Astrocyte (in vitro differentiated cells and primary cell): Measurements from ENCODE around the gene ANKDD1B. TPM values are rescaled to one million over a fixed set of nuclear protein-coding genes. Genes with fewer than 3 reads are reported as not detected.

Source experiments
- DNase-seq: peaks from one replicate; pipeline ENCODE4 v3.0.0-alpha.2; 2010; ENCODE audit warnings: low read depth
- FAIRE-seq: peaks from 2 replicates; lab custom pipeline; 2011; peaks lifted over from hg19 to GRCh38; lab: Jason Lieb, UNC
- H2AFZ ChIP-seq: 2 replicates; pipeline ENCODE4 v1.6.0; 2012; ENCODE audit warnings: low read depth, low read length, inconsistent platforms
- H3K27ac ChIP-seq: 2 replicates; pipeline ENCODE4 v1.5.1; 2011; ENCODE audit warnings: low read depth, low read length, inconsistent platforms
- H3K27me3 ChIP-seq: 2 replicates; pipeline ENCODE4 v1.6.0; 2011; ENCODE audit warnings: low read length, inconsistent platforms; ENCODE audit not compliant: insufficient read depth
- H3K36me3 ChIP-seq: 2 replicates; pipeline ENCODE4 v1.5.1; 2011; ENCODE audit warnings: low read length, inconsistent platforms; ENCODE audit not compliant: insufficient read depth
- H3K4me1 ChIP-seq: 2 replicates; pipeline ENCODE4 v1.5.1; 2011; ENCODE audit warnings: low read length, inconsistent platforms; ENCODE audit not compliant: insufficient read depth
- H3K4me2 ChIP-seq: 2 replicates; pipeline ENCODE4 v1.6.0; 2012; ENCODE audit warnings: low read length, inconsistent platforms
- H3K4me3 ChIP-seq: 2 replicates; pipeline ENCODE4 v1.5.1; 2011; ENCODE audit warnings: low read depth, mild to moderate bottlenecking, low read length, inconsistent platforms; ENCODE audit not compliant: insufficient read depth
- H3K79me2 ChIP-seq: 2 replicates; pipeline ENCODE4 v1.6.0; 2012; ENCODE audit warnings: mild to moderate bottlenecking, low read length, inconsistent platforms; ENCODE audit not compliant: insufficient read depth
- H3K9ac ChIP-seq: 2 replicates; pipeline ENCODE4 v1.6.0; 2012; ENCODE audit warnings: mild to moderate bottlenecking, low read length, inconsistent platforms
- H3K9me3 ChIP-seq: 2 replicates; pipeline ENCODE4 v1.5.1; 2012; ENCODE audit warnings: low read depth, mild to moderate bottlenecking, low read length, inconsistent platforms; ENCODE audit not compliant: insufficient read depth
- H4K20me1 ChIP-seq: 2 replicates; pipeline ENCODE4 v1.6.0; 2012; ENCODE audit warnings: low read length, inconsistent platforms; ENCODE audit not compliant: insufficient read depth
- H3K27ac Mint-ChIP-seq: one replicate; pipeline ENCODE4 v1.8.0; 2021; ENCODE audit warnings: mild to moderate bottlenecking, mixed read lengths; ENCODE audit not compliant: unreplicated experiment
- H3K27me3 Mint-ChIP-seq: one replicate; pipeline ENCODE4 v1.8.0; 2021; ENCODE audit warnings: low read depth, mixed read lengths; ENCODE audit not compliant: unreplicated experiment
- H3K36me3 Mint-ChIP-seq: one replicate; pipeline ENCODE4 v1.8.0; 2021; ENCODE audit warnings: low read depth, mixed read lengths; ENCODE audit not compliant: unreplicated experiment
- H3K4me1 Mint-ChIP-seq: one replicate; pipeline ENCODE4 v1.8.0; 2021; ENCODE audit warnings: low read depth, mixed read lengths; ENCODE audit not compliant: unreplicated experiment
- H3K4me3 Mint-ChIP-seq: one replicate; pipeline ENCODE4 v1.8.0; 2021; ENCODE audit warnings: mild to moderate bottlenecking, moderate library complexity, mixed read lengths; ENCODE audit not compliant: unreplicated experiment
- H3K9me3 Mint-ChIP-seq: one replicate; pipeline ENCODE4 v1.8.0; 2021; ENCODE audit warnings: mild to moderate bottlenecking, mixed read lengths; ENCODE audit not compliant: unreplicated experiment
- EZH2 ChIP-seq: IDR thresholded peaks from 2 replicates; pipeline ENCODE4 v1.6.1; 2012; ENCODE audit warnings: mild to moderate bottlenecking, low read length, inconsistent platforms; ENCODE audit not compliant: insufficient read depth
- total RNA-seq: library from RNA; stranded (reverse); gene quantifications from 2 replicates; pipeline ENCODE4 v1.2.1, GENCODE V29; 2021
- TF ChIP-seq, protein P1 (sequence below): IDR thresholded peaks from 2 replicates; pipeline ENCODE4 v1.5.1; 2011; ENCODE audit warnings: low read depth, mild to moderate bottlenecking, inconsistent platforms, low read length, moderate library complexity; ENCODE audit not compliant: insufficient read depth

ANKDD1B gene
- total RNA-seq, 1 donor from 2014 or later: 0.59 TPM

GRCh38 chr5:75720882-75721281 is 109.6 kb downstream of the ANKDD1B start:
- H3K36me3 ChIP-seq: no peaks in the 10 kb centered on the region
- H3K9ac ChIP-seq: no peak overlapping the region
- peaks cover 6% of the 10 kb centered on the region for H3K4me1 ChIP-seq
- no peak overlapping the region for H3K4me3 Mint-ChIP-seq
- TF ChIP-seq, protein P1, sequence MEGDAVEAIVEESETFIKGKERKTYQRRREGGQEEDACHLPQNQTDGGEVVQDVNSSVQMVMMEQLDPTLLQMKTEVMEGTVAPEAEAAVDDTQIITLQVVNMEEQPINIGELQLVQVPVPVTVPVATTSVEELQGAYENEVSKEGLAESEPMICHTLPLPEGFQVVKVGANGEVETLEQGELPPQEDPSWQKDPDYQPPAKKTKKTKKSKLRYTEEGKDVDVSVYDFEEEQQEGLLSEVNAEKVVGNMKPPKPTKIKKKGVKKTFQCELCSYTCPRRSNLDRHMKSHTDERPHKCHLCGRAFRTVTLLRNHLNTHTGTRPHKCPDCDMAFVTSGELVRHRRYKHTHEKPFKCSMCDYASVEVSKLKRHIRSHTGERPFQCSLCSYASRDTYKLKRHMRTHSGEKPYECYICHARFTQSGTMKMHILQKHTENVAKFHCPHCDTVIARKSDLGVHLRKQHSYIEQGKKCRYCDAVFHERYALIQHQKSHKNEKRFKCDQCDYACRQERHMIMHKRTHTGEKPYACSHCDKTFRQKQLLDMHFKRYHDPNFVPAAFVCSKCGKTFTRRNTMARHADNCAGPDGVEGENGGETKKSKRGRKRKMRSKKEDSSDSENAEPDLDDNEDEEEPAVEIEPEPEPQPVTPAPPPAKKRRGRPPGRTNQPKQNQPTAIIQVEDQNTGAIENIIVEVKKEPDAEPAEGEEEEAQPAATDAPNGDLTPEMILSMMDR: no peak
- no peak for TF ChIP-seq EZH2
- H3K79me2 ChIP-seq: peaks cover 6% of the 10 kb centered on the region
- no peak overlapping the region for H2AFZ ChIP-seq
- FAIRE-seq (no peak), DNase-seq (no peak)
- no peaks in the 10 kb centered on the region for H3K9me3 ChIP-seq
- H3K27me3 Mint-ChIP-seq: peaks cover 1% of the 10 kb centered on the region
- H3K27me3 ChIP-seq: peaks cover 2% of the 10 kb centered on the region
- no peaks in the 10 kb centered on the region for H3K36me3 Mint-ChIP-seq
- peaks cover 2% of the 10 kb centered on the region for H3K4me1 Mint-ChIP-seq
- peaks cover 2% of the 10 kb centered on the region for H3K9me3 Mint-ChIP-seq
- H3K4me3 ChIP-seq: no peak overlapping the region
- H3K27ac ChIP-seq: no peak overlapping the region
- no peak overlapping the region for H3K4me2 ChIP-seq
- H3K27ac Mint-ChIP-seq: no peak overlapping the region
- no peaks in the 10 kb centered on the region for H4K20me1 ChIP-seq

Other genes starting within 250 kb of the ANKDD1B start
- 29.5 and 29.6 TPM in 2 replicates for gene CERT1, start 99.8 kb upstream of the ANKDD1B start, total RNA-seq
- 27.5 and 27.6 TPM in 2 replicates for gene POLK, start 99.6 kb upstream of the ANKDD1B start, total RNA-seq
- gene POC5, start 106.0 kb downstream of the ANKDD1B start, total RNA-seq: 6.1 and 9.0 TPM in 2 replicates